Neutrophil (primary cell): ENCODE data around the gene SCN4B.

Experiments
- H3K27ac ChIP-seq: fragments of 200-600 bp; sonication (generic); 2 replicates; pipeline ENCODE4 v1.5.1; 2016; ENCODE audit warnings: mild to moderate bottlenecking, moderate library complexity
- H3K27me3 ChIP-seq: fragments of 200-600 bp; sonication (generic); 2 replicates; pipeline ENCODE4 v1.6.0; 2016; ENCODE audit warnings: mild to moderate bottlenecking
- H3K36me3 ChIP-seq: fragments of 200-600 bp; sonication (generic); 2 replicates; pipeline ENCODE4 v1.5.1; 2017
- H3K4me1 ChIP-seq, 2 experiments: fragments of 200-600 bp in 1 of 2; sonication (generic) in 1 of 2; 1 replicate in 1 of 2; 2 replicates in 1 of 2; pipeline versions ENCODE4 v1.5.1 to v1.6.1; 2013 to 2016; ENCODE audit warnings: low read depth in 1 of 2, low read length in 1 of 2, mild to moderate bottlenecking in 1 of 2, moderate library complexity in 1 of 2; ENCODE audit not compliant: control insufficient read depth in 1 of 2, insufficient read depth in 1 of 2
- H3K4me3 ChIP-seq, 2 experiments: fragments of 200-600 bp in 1 of 2; sonication (generic) in 1 of 2; 1 replicate in 1 of 2; 2 replicates in 1 of 2; pipeline ENCODE4 v1.5.1; 2013 to 2016; ENCODE audit warnings: low read depth in 1 of 2, low read length in 1 of 2, mild to moderate bottlenecking in 1 of 2, moderate library complexity in 1 of 2
- H3K9me3 ChIP-seq: fragments of 200-600 bp; sonication (generic); 2 replicates; pipeline ENCODE4 v1.5.1; 2016
- TF ChIP-seq, protein P1 (sequence below): fragments of 200-600 bp; sonication (generic); IDR thresholded peaks from 2 replicates; pipeline ENCODE4 v1.5.1; 2016; ENCODE audit warnings: antibody characterized with exemption

SCN4B gene

DNA sequence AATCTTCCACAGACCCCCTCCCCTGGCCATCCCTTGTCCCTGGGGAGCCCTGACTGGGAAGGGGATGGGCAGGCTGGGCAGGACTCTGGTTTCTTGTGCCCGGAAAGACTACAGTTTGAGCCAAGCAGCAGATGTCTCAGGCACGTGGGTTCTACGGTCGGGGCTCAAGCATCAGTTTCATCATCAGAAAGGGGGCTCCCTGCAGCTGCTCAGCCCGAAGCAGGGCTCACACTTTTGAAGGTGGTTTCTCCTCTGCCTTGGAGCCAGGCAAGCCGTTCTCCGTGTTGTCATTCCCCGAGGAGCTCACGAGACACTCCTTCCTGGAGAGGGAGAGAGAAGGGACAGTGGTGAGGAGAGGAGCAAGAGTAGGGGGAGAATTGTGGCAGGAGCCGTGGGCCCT, 15.8 kb downstream of the SCN4B start:
- Histone ChIP-seq H3K4me1 (no peaks in the 10 kb centered on the region), H3K36me3 (no peaks in the 10 kb centered on the region), H3K27me3 (peaks cover 12% of the 10 kb centered on the region), H3K27ac (no peak overlapping the region), H3K9me3 (no peaks in the 10 kb centered on the region), H3K4me3 (no peak overlapping the region)
- TF ChIP-seq, protein P1, sequence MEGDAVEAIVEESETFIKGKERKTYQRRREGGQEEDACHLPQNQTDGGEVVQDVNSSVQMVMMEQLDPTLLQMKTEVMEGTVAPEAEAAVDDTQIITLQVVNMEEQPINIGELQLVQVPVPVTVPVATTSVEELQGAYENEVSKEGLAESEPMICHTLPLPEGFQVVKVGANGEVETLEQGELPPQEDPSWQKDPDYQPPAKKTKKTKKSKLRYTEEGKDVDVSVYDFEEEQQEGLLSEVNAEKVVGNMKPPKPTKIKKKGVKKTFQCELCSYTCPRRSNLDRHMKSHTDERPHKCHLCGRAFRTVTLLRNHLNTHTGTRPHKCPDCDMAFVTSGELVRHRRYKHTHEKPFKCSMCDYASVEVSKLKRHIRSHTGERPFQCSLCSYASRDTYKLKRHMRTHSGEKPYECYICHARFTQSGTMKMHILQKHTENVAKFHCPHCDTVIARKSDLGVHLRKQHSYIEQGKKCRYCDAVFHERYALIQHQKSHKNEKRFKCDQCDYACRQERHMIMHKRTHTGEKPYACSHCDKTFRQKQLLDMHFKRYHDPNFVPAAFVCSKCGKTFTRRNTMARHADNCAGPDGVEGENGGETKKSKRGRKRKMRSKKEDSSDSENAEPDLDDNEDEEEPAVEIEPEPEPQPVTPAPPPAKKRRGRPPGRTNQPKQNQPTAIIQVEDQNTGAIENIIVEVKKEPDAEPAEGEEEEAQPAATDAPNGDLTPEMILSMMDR, result no peak

DNA sequence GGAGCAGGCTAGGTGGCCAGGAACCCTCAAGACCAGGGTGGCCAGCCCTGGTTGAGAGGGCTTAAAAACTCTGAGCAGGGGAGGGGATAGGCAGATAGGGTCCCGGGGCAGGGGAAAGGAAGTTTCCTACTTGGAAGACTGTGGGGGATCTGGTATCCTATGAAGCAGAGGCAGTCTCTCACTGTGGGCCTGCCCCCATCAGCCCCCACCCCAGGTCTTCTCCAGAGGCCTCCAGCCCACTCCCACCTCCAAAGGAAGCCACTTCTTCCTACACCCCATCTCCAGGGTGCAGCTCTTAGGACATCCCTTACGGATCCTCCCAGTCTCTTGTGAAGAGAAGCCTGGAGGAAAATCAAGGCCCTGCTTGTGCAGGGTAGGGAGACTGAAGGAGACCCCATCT, 16.3 kb downstream of the SCN4B start:
- TF ChIP-seq, protein P1, result no peak
- H3K27me3 ChIP-seq, result peaks cover 12% of the 10 kb centered on the region
- H3K4me1 ChIP-seq, result no peaks in the 10 kb centered on the region

DNA sequence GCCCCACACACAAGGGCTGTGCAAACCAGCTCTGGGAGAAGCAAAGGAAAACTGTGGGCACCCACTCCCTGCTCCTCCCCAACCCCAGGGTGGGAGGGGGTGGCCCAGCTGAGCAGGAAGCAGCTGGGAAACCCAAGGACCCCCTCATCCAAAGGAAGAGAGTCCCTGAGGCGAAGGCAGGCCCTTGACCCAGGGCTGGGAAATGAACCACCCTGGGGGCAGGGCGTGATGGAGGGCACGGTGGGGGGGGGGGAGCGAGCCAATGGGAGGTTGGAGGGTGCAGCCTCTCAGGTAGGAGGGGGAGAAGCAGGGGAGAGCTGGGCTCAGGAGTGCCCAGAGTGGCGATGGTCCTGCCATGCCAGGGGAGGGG, 16.8 kb downstream of the SCN4B start:
- Histone ChIP-seq H3K36me3 (no peaks in the 10 kb centered on the region), H3K27ac (no peak overlapping the region), H3K9me3 (no peaks in the 10 kb centered on the region), H3K4me1 (no peaks in the 10 kb centered on the region), H3K4me3 (no peak overlapping the region), H3K27me3 (peaks cover 12% of the 10 kb centered on the region)
- TF ChIP-seq, protein P1, result no peak

More for the DNA sequence above, 16.3 kb downstream of the SCN4B start:
- Histone ChIP-seq H3K4me3 (no peak overlapping the region), H3K9me3 (no peaks in the 10 kb centered on the region), H3K27ac (no peak overlapping the region), H3K36me3 (no peaks in the 10 kb centered on the region)

DNA sequence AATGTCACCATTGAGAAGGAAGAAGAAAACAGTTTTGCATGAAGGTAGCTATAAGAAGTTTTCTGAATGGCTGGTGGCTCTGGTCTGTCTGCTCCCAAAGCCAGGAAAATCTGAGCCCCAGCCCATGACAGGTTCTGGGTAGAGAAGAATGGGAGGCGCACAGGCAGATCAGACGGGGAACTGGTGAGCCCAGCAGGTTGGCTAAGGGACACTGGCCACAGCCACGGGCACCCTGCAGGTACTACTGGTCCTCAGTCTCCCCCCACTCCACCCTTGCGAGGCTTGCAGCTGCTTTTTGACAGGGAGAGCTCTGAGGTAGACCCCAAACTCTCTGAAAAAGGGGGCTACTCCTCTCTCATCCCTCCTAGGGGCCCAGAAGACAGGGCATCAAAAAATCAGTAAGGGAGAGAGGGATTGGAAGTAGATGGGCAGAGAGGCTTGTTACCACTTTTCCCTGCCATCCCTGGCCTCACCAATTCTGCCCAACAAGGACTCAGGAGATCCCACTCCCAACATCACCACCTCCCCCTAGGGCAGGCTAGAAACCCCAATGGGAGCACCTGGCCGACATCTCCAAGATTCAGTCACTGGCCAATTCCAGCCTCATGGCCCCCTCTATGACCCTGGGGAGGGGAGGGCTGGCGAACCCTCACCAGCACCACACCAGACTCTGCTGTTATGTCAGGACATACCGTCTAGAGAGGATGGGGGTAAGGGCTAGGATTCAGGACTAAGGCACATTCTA, 17.4 kb downstream of the SCN4B start:
- H3K27ac ChIP-seq, result no peak overlapping the region
- H3K9me3 ChIP-seq, result no peaks in the 10 kb centered on the region
- H3K4me3 ChIP-seq, result no peak overlapping the region
- H3K27me3 ChIP-seq, result peaks cover 11% of the 10 kb centered on the region
- TF ChIP-seq, protein P1, result no peak
- no peaks in the 10 kb centered on the region for H3K36me3 ChIP-seq
- no peaks in the 10 kb centered on the region for H3K4me1 ChIP-seq

DNA sequence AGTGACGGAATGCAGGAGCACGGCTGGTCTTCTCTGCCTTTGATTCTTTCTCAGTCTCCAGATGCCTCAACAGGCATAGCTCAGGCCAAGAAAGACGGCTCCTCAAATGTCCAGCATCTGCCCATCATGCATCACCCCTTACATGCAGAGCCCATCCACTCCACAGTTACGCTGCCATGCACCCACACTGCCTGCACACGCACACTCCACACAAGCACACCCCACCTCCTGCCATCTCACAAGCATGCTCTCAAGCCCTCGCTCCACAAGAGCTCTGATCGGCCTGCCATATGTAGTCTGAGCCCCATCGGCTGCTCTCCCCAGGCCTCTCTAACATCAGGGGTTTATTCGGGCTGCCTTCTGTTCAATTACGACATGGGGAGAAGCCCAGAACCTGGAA, 18.8 kb downstream of the SCN4B start:
- Histone ChIP-seq H3K27me3 (peaks cover 6% of the 10 kb centered on the region), H3K4me3 (no peak overlapping the region), H3K4me1 (no peaks in the 10 kb centered on the region), H3K27ac (no peak overlapping the region), H3K36me3 (no peaks in the 10 kb centered on the region), H3K9me3 (no peaks in the 10 kb centered on the region)
- TF ChIP-seq, protein P1, result no peak
